ENCODE data around the gene MAP2K3.

- TF ChIP-seq CTCF (conservative IDR thresholded peaks at IDR 0.05) = no peak
- no peak for TF ChIP-seq EZH2 (IDR thresholded peaks at IDR 0.05; ENCODE audit: low read depth)
These were observed 79.5 kb downstream of the MAP2K3 start for GRCh38 chr17:21363776-21364642.

All from PC-9 (cell line).